HEK293 (cell line): ENCODE results near the gene STX1B.

ENCODE experiments used
- CTCF ChIA-PET: fragments of 350-600 bp; formaldehyde crosslinking; extraction: SDS; loops from one replicate; lab custom pipeline; 2021; ENCODE audit warnings: antibody characterized with exemption; lab: Yijun Ruan, JAX
- POLR2A ChIA-PET: fragments of 300-600 bp; formaldehyde crosslinking; extraction: SDS; loops from one replicate; lab custom pipeline; 2020; ENCODE audit warnings: antibody characterized with exemption, inconsistent platforms; lab: Yijun Ruan, JAX
- H3K27ac ChIP-seq: fragments of 200-500 bp; sonication (Bioruptor generic); 2 replicates; pipeline ENCODE4 v1.5.1; 2014; ENCODE audit warnings: low read depth, low read length, control low read depth, inconsistent platforms; ENCODE audit errors: extremely low read depth
- H3K36me3 ChIP-seq, 2 experiments: fragments of 200-500 bp in 1 of 2; sonication (Bioruptor generic) in 1 of 2; 1 replicate in 1 of 2; 2 replicates in 1 of 2; pipeline ENCODE4 v1.5.1; 2014 to 2017; ENCODE audit warnings: inconsistent platforms in 2 of 2, low read length in 2 of 2; ENCODE audit not compliant: control insufficient read depth in 2 of 2, insufficient read depth in 1 of 2
- H3K4me1 ChIP-seq: fragments of 200-500 bp; sonication (Bioruptor generic); 2 replicates; pipeline ENCODE4 v1.5.1; 2014; ENCODE audit warnings: mild to moderate bottlenecking, low read length, inconsistent platforms; ENCODE audit not compliant: control insufficient read depth, insufficient read depth
- H3K4me3 ChIP-seq: 2 replicates; pipeline ENCODE4 v1.5.1; 2011; ENCODE audit warnings: low read depth, mild to moderate bottlenecking, control low read depth, low read length, moderate library complexity
- H3K9me3 ChIP-seq: fragments of 200-500 bp; sonication (Bioruptor generic); 2 replicates; pipeline ENCODE4 v1.5.1; 2014; ENCODE audit warnings: low read depth, low read length, inconsistent platforms; ENCODE audit not compliant: control insufficient read depth, insufficient read depth
- HOXD13 ChIP-seq: sonication (generic); formaldehyde crosslinking; IDR thresholded peaks from 2 replicates; pipeline ENCODE4 v1.8.0; 2022; ENCODE audit warnings: missing genetic modification reagents, borderline replicate concordance
- MEIS1 ChIP-seq: sonication (generic); formaldehyde crosslinking; IDR thresholded peaks from 2 replicates; pipeline ENCODE4 v1.8.1; 2022; ENCODE audit warnings: missing genetic modification reagents, mild to moderate bottlenecking, borderline replicate concordance
- SP3 ChIP-seq: fragments of 450-650 bp; formaldehyde crosslinking; IDR thresholded peaks from 2 replicates; pipeline ENCODE4 v1.5.1; 2016; ENCODE audit warnings: missing biosample characterization, missing genetic modification characterization
- TCF7L2 ChIP-seq: IDR thresholded peaks from 2 replicates; pipeline ENCODE4 v1.6.1; 2011; ENCODE audit warnings: low read depth, mild to moderate bottlenecking, inconsistent platforms, low read length, moderate library complexity, borderline replicate concordance
- ZBTB17 ChIP-seq: fragments of 450-650 bp; formaldehyde crosslinking; IDR thresholded peaks from 2 replicates; pipeline ENCODE4 v1.5.1; 2016; ENCODE audit warnings: missing biosample characterization, missing genetic modification characterization
- ZBTB20 ChIP-seq: fragments of 450-650 bp; formaldehyde crosslinking; IDR thresholded peaks from 2 replicates; pipeline ENCODE4 v1.5.1; 2016; ENCODE audit warnings: missing biosample characterization, missing genetic modification characterization
- ZNF132 ChIP-seq: fragments of 450-650 bp; formaldehyde crosslinking; IDR thresholded peaks from 2 replicates; pipeline ENCODE4 v1.5.1; 2017; ENCODE audit warnings: missing biosample characterization, missing genetic modification characterization, borderline replicate concordance
- ZNF140 ChIP-seq: fragments of 450-650 bp; formaldehyde crosslinking; IDR thresholded peaks from 2 replicates; pipeline ENCODE4 v1.5.1; 2016; ENCODE audit warnings: missing biosample characterization, missing genetic modification characterization
- ZNF16 ChIP-seq: fragments of 450-650 bp; formaldehyde crosslinking; IDR thresholded peaks from 2 replicates; pipeline ENCODE4 v1.5.1; 2016; ENCODE audit warnings: low read depth, missing biosample characterization, missing genetic modification characterization
- ZNF214 ChIP-seq: fragments of 450-650 bp; formaldehyde crosslinking; IDR thresholded peaks from 2 replicates; pipeline ENCODE4 v1.5.1; 2017; ENCODE audit warnings: missing biosample characterization, mild to moderate bottlenecking, missing genetic modification characterization, borderline replicate concordance
- ZNF473 ChIP-seq: fragments of 450-650 bp; formaldehyde crosslinking; IDR thresholded peaks from 2 replicates; pipeline ENCODE4 v1.5.1; 2017; ENCODE audit warnings: missing biosample characterization, missing genetic modification characterization
- ZNF530 ChIP-seq: fragments of 450-650 bp; formaldehyde crosslinking; IDR thresholded peaks from 2 replicates; pipeline ENCODE4 v1.5.1; 2016; ENCODE audit warnings: low read depth, missing biosample characterization, missing genetic modification characterization
- ZNF555 ChIP-seq: fragments of 450-650 bp; formaldehyde crosslinking; conservative IDR thresholded peaks from 2 replicates; pipeline ENCODE4 v1.5.1; 2017; ENCODE audit warnings: missing biosample characterization, mild to moderate bottlenecking, missing genetic modification characterization, inconsistent platforms
- ZNF571 ChIP-seq: fragments of 450-650 bp; formaldehyde crosslinking; IDR thresholded peaks from 2 replicates; pipeline ENCODE4 v1.5.0; 2017; ENCODE audit warnings: missing biosample characterization, missing genetic modification characterization
- ZNF600 ChIP-seq: fragments of 450-650 bp; formaldehyde crosslinking; IDR thresholded peaks from 2 replicates; pipeline ENCODE4 v1.5.1; 2016; ENCODE audit warnings: missing biosample characterization, missing genetic modification characterization
- ZNF768 ChIP-seq: fragments of 450-650 bp; formaldehyde crosslinking; IDR thresholded peaks from 2 replicates; pipeline ENCODE4 v1.5.1; 2018; ENCODE audit warnings: missing biosample characterization, mild to moderate bottlenecking, missing genetic modification characterization
- TF ChIP-seq, protein P1 (sequence below): fragments of 450-650 bp; formaldehyde crosslinking; IDR thresholded peaks from 2 replicates; pipeline ENCODE4 v1.5.1; 2016; ENCODE audit warnings: missing biosample characterization, missing genetic modification characterization
- TF ChIP-seq, protein P2 (sequence below): fragments of 450-650 bp; IDR thresholded peaks from 2 replicates; pipeline ENCODE4 v1.5.1; 2018; ENCODE audit warnings: missing biosample characterization, mild to moderate bottlenecking, missing genetic modification characterization
- TF ChIP-seq, protein P3 (sequence below): fragments of 450-650 bp; formaldehyde crosslinking; IDR thresholded peaks from 2 replicates; pipeline ENCODE4 v1.5.1; 2016; ENCODE audit warnings: missing biosample characterization, missing genetic modification characterization
- TF ChIP-seq, protein P4 (sequence below): IDR thresholded peaks from 2 replicates; pipeline ENCODE4 v1.6.1; 2011; ENCODE audit warnings: mild to moderate bottlenecking, low read depth, low read length, borderline replicate concordance
- TF ChIP-seq, protein P5 (sequence below): fragments of 450-650 bp; formaldehyde crosslinking; IDR thresholded peaks from 2 replicates; pipeline ENCODE4 v1.5.1; 2016; ENCODE audit warnings: missing biosample characterization, missing genetic modification characterization
- TF ChIP-seq, protein P6 (sequence below): fragments of 450-650 bp; formaldehyde crosslinking; IDR thresholded peaks from 2 replicates; pipeline ENCODE4 v1.5.1; 2016; ENCODE audit warnings: missing biosample characterization, missing genetic modification characterization, borderline replicate concordance

Gene STX1B

DNA sequence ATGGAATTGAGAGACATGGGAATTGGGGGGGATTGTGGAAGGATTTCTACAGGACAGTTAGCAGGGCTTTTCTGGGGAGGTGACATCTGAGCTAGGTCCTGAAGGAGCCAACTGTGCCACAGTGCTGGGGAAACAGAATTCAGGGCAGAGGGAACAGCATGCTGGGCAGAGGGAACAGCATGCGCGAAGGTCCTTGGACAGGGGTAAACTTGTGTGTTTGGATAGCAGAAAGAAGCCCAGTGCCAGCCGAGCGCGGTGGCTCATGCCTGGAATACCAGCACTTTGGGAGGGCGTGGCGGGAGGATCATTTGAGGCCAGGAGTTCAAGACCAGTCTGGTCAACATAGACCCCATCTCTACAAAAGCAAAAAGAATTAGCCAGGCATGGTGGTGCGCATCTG, 3.8 kb downstream of the STX1B start (continued):
- TF ChIP-seq ZNF214 (tag by site-specific recombination) (no peak), HOXD13 (CRISPR knock-in tag) (no peak)
- TF ChIP-seq, protein P1, sequence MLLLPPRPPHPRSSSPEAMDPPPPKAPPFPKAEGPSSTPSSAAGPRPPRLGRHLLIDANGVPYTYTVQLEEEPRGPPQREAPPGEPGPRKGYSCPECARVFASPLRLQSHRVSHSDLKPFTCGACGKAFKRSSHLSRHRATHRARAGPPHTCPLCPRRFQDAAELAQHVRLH = no peak
- TF ChIP-seq, all 188 proteins: peak for 3

DNA sequence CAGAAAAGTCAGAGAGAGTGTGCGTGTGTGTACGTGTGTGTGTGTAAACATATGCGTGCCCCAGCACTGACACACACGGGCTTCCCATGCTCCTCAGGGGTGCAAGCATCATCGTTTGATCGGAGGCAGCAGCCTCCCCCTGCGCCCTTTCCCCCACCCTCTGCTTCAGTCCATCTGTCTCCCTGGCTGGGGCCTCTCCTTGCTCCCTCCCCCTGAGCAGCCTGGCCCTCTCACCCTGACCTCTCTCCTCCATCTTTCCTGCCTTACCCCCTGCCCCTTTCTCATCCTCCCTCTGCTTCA, 4.4 kb downstream of the STX1B start:
- ChIA-PET POLR2A (no interaction called here), CTCF (interaction anchor here (0.6 to 1.3 kb wide), 3 partner anchors 10 to 21 kb away, joined by 3 to 6 read pairs (median 4); no protein-coding TSS in a partner anchor)
- H3K36me3 ChIP-seq = no peaks in the 10 kb centered on the region
- TF ChIP-seq HOXD13 (CRISPR knock-in tag) (no peak), SP3 (no peak)
- H3K27ac ChIP-seq = no peak overlapping the region
- no peak overlapping the region for H3K4me3 ChIP-seq
- H3K4me1 ChIP-seq = no peaks in the 10 kb centered on the region
- H3K9me3 ChIP-seq = no peaks in the 10 kb centered on the region

DNA sequence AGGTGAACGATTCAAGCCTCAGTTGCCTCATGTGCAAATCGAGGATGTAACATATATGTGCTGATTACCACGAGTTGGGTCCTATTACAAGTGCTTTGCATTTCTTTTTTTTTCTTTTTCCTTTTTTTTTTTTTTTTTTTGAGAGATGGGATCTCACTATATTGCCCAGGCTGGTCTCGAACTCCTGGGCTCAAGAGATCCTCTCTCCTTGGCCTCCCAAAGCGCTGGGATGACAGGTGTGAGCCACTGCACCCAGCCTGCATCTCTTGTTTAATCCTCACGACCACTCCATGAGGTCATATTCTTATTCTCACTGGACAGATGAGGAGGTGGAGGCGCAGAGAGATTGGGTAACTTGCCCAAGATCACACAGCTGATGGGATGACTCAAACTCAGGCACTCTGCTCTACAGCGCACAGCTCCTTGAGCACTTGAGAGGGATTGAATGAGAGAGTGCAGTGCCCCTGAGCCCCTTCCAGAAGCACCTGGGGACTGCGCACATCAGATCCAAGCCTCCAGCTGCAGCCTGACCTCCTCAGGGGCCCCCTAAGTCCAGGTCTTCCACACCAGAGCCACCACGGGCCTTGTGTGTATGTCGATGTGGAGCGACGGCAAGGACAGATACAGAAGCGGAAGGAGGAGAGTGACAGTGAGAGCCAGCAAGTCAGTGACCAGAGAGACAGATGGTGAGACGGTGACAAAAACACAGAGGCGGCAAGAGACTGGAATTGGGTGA, 4.9 kb downstream of the STX1B start:
- ChIA-PET POLR2A (no interaction called here), CTCF (interaction anchor here (0.6 to 1.6 kb wide), 2 partner anchors 10 to 21 kb away, joined by 4 to 8 read pairs; partner anchors contain the start of gene HSD3B7)
- Histone ChIP-seq H3K4me1 (no peaks in the 10 kb centered on the region), H3K27ac (no peak overlapping the region), H3K9me3 (no peaks in the 10 kb centered on the region), H3K36me3 (no peaks in the 10 kb centered on the region), H3K4me3 (no peak overlapping the region)
- TF ChIP-seq, protein P2, sequence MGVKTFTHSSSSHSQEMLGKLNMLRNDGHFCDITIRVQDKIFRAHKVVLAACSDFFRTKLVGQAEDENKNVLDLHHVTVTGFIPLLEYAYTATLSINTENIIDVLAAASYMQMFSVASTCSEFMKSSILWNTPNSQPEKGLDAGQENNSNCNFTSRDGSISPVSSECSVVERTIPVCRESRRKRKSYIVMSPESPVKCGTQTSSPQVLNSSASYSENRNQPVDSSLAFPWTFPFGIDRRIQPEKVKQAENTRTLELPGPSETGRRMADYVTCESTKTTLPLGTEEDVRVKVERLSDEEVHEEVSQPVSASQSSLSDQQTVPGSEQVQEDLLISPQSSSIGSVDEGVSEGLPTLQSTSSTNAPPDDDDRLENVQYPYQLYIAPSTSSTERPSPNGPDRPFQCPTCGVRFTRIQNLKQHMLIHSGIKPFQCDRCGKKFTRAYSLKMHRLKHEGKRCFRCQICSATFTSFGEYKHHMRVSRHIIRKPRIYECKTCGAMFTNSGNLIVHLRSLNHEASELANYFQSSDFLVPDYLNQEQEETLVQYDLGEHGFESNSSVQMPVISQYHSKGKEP = no peak
- peak; percentile 49; the same call in 1 of the 2 replicates for TF ChIP-seq ZNF768
- no peak for TF ChIP-seq ZNF16
- TF ChIP-seq ZNF473 (tag by site-specific recombination) = no peak
- TF ChIP-seq ZBTB20 (tag by site-specific recombination) = no peak
- no peak for TF ChIP-seq ZNF132 (tag by site-specific recombination)
- TF ChIP-seq ZNF530 = no peak
- no peak for TF ChIP-seq ZNF140 (tag by site-specific recombination)
- no peak for TF ChIP-seq TCF7L2
- TF ChIP-seq MEIS1 = no peak
- 0 out of 2 replicates have a peak, but pooled peaks have one; percentile 3 for TF ChIP-seq ZNF600 (tag by site-specific recombination)
- TF ChIP-seq ZNF571 = no peak
- TF ChIP-seq ZNF555 (tag by site-specific recombination) = no peak
- TF ChIP-seq, protein P3, sequence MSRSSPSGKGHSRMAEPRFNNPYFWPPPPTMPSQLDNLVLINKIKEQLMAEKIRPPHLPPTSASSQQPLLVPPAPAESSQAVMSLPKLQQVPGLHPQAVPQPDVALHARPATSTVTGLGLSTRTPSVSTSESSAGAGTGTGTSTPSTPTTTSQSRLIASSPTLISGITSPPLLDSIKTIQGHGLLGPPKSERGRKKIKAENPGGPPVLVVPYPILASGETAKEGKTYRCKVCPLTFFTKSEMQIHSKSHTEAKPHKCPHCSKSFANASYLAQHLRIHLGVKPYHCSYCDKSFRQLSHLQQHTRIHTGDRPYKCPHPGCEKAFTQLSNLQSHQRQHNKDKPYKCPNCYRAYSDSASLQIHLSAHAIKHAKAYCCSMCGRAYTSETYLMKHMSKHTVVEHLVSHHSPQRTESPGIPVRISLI (tag by site-specific recombination) = 0 out of 2 replicates have a peak, but pooled peaks have one; percentile 19
- TF ChIP-seq, protein P4, sequence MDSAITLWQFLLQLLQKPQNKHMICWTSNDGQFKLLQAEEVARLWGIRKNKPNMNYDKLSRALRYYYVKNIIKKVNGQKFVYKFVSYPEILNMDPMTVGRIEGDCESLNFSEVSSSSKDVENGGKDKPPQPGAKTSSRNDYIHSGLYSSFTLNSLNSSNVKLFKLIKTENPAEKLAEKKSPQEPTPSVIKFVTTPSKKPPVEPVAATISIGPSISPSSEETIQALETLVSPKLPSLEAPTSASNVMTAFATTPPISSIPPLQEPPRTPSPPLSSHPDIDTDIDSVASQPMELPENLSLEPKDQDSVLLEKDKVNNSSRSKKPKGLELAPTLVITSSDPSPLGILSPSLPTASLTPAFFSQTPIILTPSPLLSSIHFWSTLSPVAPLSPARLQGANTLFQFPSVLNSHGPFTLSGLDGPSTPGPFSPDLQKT = no peak
- TF ChIP-seq, protein P5, sequence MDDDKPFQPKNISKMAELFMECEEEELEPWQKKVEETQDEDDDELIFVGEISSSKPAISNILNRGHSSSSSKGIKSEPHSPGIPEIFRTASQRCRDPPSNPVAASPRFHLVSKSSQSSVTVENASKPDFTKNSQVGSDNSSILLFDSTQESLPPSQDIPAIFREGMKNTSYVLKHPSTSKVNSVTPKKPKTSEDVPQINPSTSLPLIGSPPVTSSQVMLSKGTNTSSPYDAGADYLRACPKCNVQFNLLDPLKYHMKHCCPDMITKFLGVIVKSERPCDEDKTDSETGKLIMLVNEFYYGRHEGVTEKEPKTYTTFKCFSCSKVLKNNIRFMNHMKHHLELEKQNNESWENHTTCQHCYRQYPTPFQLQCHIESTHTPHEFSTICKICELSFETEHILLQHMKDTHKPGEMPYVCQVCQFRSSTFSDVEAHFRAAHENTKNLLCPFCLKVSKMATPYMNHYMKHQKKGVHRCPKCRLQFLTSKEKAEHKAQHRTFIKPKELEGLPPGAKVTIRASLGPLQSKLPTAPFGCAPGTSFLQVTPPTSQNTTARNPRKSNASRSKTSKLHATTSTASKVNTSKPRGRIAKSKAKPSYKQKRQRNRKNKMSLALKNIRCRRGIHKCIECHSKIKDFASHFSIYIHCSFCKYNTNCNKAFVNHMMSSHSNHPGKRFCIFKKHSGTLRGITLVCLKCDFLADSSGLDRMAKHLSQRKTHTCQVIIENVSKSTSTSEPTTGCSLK (tag by site-specific recombination) = no peak
- no peak for TF ChIP-seq ZBTB17 (tag by site-specific recombination)
- TF ChIP-seq, protein P6, sequence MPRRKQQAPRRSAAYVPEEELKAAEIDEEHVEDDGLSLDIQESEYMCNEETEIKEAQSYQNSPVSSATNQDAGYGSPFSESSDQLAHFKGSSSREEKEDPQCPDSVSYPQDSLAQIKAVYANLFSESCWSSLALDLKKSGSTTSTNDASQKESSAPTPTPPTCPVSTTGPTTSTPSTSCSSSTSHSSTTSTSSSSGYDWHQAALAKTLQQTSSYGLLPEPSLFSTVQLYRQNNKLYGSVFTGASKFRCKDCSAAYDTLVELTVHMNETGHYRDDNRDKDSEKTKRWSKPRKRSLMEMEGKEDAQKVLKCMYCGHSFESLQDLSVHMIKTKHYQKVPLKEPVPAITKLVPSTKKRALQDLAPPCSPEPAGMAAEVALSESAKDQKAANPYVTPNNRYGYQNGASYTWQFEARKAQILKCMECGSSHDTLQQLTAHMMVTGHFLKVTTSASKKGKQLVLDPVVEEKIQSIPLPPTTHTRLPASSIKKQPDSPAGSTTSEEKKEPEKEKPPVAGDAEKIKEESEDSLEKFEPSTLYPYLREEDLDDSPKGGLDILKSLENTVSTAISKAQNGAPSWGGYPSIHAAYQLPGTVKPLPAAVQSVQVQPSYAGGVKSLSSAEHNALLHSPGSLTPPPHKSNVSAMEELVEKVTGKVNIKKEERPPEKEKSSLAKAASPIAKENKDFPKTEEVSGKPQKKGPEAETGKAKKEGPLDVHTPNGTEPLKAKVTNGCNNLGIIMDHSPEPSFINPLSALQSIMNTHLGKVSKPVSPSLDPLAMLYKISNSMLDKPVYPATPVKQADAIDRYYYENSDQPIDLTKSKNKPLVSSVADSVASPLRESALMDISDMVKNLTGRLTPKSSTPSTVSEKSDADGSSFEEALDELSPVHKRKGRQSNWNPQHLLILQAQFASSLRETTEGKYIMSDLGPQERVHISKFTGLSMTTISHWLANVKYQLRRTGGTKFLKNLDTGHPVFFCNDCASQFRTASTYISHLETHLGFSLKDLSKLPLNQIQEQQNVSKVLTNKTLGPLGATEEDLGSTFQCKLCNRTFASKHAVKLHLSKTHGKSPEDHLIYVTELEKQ (tag by site-specific recombination) = no peak
- TF ChIP-seq ZNF214 (tag by site-specific recombination) = no peak
